Measurements from ENCODE around the gene JPT1.
A peak's percentile ranks its signal among the peaks of the same experiment; 100 is the strongest.

Gene JPT1

GRCh38 chr17:75087558-75088453 lies 66.5 kb downstream of the JPT1 start, which contains the start of gene SLC16A5:
Gene SLC16A5 (plus strand): TSS chr17:75087954. CDS start chr17:75093637, 5,683 bp downstream.
- H3K27ac ChIP-seq = peak within 1 kb of the TSS; percentile 77
- no peak for DNase-seq (ENCODE audit: low read depth, low spot score)

DNA sequence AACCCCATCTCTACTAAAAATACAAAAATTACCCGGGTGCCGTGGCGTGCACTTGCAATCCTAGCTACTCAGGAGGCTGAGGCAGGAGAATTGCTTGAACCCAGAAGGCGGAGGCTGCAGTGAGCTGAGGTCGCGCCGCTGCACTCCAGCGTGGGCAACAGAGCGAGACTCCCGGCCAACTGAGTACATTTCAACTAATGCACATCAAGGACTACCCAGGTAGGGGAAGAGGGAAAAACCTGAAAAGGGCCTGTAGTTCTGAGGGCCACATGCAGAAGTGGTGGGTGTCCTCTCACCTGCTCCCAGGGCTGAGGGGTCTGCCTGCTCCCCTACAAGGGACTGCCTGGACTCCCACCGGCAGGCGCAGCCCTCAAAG lies 67.1 kb downstream of the JPT1 start:
- H3K27ac ChIP-seq = peak overlapping the region; percentile 77
- no peak for DNase-seq (ENCODE audit: low read depth, low spot score)

GRCh38 chr17:75086496-75087181 lies 67.7 kb downstream of the JPT1 start:
- H3K27ac ChIP-seq = peak overlapping the region; percentile 77
- no peak for DNase-seq (ENCODE audit: low read depth, low spot score)

Data from epithelial cell of prostate (primary cell).